DMS53 treated with DMSO at 0.1 percent for 48 hours (cell line): ENCODE results near the gene TSPEAR.
"Not testable (repeated sequence)": the region's sequence is repeated elsewhere in the genome, so short reads cannot be mapped to it uniquely, and the experiment has no call there.

Experiments
- DNase-seq: peaks from one replicate; lab custom pipeline; 2025; ENCODE audit not compliant: unreplicated experiment; lab: John Stamatoyannopoulos, UW

Gene TSPEAR

DNA sequence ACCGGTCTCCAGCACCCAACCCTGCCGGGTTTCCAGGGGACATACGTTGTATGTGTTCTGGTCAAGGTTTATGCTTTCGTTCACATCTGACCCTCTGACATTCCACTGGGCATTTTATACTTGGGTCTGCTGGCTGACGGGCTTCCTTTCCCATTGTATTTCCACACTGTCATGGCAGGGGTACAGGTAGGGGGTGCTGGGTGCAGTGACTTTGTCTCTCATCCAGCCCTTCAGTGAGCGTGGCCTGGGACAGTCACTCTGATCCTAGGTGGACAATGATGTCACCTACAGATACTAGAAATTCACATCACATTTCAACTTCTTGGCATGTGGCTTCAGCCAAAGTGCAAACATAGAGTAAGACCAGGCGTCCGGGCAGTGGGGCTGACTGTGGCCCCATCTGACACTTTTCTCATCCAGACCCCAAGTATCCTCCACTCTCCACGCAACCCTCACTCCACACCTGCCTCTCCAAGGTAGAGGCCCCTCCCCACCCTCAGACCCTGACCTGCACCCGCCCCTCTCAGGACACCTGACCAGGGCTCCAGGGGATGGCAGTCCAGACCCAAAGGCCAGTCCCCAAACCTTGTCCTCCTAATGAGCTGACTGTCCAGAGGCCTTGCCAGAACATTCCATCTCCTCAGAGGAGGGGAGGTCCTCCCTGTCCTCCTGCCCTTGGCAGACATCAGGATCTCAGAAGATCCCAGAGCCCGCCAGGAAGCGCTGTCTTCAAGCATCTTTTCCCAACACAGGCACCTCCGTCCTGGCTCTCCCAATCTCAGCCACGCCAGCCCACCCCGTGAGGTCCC is 75.0 kb downstream of the TSPEAR start:
- DNase-seq = no peak

GRCh38 chr21:44632067-44632466 is 79.3 kb downstream of the TSPEAR start:
- DNase-seq = no peak

DNA sequence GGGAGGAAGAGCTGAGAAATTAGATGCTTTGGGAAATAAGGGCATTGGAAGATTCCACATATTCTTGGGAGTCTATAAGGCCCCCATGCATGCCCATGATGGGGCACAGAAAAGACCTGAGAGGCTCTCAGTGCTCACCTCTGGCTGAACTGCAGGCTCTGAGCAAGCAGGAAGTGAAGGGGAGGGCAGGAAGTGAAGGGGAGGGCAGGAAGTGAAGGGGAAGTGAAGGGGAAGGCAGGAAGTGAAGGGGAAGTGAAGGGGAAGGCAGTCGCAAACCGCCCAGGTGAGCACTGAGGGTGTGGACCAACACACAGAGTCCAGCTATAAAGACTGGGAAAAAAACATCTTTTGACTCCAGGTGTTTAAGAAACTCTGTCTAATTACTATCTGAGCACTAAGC is 80.9 kb downstream of the TSPEAR start:
- no peak for DNase-seq

DNA sequence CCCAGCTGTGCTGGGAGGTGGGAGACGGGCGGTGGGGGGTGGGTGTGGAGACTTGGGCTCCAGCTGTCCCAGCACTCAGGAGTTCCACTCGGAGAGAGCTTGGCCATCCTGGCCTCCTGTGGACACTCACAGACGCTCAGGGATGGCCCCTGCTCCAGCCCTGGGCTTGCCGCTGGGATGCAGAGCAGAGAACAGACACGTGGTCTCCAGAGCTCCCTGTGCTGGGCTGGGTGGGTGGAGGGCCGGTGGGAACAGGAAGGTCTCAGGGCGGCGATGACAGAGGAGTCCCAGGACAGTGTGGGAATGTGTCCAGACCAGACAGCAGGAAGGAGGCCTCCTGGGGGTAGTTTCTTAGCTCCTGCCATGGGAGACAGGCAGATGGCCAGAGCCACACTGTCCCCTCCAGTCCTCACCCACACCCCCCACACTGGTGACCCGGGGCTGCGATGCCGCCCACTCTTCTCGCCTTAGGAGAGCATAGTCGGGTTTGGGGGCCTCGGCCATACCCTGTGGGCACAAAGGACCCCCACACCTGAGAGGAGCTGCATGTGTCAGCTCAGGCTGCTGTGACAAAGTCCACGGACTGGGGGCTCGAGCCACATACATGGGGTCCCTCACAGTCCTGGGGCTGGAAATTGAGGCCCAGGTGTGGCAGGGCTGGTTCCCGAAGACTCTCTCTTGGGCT is 82.5 kb downstream of the TSPEAR start:
- no peak for DNase-seq

GRCh38 chr21:44627831-44628233 is 83.5 kb downstream of the TSPEAR start:
- not testable (repeated sequence) for DNase-seq

GRCh38 chr21:44627181-44627822 is 84.1 kb downstream of the TSPEAR start:
- not testable (repeated sequence) for DNase-seq

DNA sequence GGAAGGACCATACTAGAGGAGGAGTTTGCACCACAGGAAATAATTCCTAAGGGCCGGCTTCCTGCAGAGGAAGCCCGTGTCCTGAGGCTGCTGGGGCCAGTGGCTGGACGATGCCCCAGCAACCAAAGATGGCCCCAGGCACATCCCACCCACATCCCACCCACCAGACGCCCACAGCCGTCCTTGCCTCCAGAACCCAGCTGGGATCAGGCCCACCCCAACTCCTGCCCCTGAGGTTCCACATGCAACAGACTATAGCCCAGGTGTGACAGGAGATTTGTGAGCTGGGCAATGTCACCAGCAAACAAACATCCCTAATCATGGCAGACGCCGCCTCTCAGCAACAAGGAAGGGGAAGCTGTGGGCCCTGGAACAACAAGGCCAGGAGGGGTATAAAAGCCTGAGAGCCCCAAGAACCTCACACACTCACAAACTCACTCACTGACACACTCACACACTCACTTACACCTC is 84.7 kb downstream of the TSPEAR start, which contains the start of gene KRTAP10-9:
Gene KRTAP10-9 (plus strand): TSS at position 421 of the 471 bp plus-strand sequence. CDS start 79 bp downstream, outside the sequence.
- DNase-seq = no peak

DNA sequence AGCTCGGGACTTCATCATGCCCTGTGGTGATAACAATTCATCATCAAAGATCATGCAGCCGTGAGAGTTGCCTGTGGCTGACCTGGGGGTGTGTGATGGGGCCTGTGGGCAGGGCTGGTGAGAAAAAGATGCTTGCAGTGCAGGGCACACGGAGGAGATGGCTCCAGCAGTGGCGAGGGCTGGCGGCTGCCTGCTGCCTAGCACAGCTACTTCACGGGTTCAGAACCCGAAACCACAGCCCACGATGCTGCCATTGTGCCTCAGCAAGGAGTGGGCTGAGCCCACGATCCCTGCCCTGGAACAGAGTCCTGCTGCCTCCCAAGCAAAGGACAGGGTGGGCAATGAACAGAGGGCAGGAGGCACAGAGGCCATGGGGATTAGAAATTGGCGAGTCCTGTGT is 85.1 kb downstream of the TSPEAR start:
- no peak for DNase-seq

- no peak for DNase-seq
Measured at GRCh38 chr21:44625756-44626155, 85.6 kb downstream of the TSPEAR start.

DNA sequence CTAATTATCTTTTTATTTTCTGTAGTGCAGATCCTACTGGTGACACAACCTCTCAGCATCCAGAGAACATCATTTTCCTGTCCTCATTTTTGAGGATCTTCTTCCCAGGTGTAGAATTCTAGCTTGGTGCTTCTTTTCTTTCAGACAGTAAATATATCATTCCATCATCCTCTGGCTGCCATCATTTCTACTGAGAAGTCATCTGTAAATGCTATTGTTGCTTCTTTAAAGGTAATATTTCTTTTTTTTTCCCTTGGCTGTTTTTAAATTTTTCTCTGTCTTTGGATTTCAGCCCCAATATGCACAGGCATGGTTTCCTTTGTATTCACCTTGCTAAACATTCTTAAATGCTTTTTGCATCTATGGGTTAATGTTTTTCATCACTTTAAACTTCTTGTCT is 87.8 kb downstream of the TSPEAR start:
- no peak for DNase-seq

DNA sequence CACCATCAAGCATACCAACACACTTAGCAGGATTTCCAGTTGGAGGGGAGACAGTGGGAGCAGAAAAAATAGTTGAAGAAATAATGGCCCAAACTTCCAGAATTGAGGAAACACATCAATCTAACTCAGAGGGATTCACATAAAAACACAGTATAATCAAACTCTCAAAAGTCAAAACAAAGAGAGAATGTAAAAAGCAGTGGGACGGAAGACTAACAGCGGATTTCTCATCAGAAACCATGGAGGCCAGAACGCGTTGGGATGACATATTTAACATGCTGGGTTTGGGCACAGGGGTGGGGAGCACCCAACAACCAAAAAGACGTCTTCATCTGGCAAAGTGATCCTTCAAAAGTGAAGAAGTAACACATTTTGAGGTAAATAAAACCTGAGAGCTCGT is 91.5 kb downstream of the TSPEAR start:
- no peak for DNase-seq

DNA sequence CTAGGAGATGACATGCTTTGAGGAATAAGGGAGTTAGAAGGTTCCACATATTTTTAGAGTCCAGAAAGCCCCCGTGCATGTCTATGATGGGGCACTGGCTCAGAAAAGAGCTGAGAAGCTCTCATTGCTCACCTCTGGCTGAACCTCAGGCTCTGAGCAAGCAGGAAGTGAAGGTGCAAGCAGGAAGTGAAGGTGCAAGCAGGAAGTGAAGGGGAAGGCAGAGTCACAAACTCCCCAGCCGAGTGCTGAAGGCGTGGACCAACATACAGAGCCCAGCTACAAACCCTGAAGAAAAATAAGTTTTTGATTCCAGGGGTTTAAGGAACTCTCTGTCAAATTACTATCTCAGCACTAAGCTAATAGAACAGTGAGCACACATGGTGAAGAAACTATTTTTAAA is 92.5 kb downstream of the TSPEAR start:
- no peak for DNase-seq

DNA sequence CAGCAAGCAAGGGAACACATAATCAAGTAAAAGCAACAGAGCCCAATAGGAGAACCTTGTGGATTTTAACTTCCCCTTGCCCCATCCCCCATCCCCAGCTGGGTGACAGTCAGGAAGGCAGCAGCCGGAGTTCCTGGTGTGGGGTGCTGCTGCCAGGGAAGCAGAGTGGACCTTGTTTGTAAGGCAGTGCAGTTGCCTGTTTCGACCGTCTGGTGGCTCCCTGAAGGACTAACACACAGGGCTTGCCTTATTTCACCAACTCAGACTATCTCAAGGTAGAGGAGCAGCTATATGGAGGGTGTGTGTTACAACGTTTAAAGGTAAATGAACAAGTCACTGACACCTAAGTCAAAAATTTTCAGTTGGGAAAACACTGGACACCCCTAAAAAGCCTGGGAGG is 92.9 kb downstream of the TSPEAR start:
- DNase-seq = no peak

- DNase-seq = no peak
Measured at GRCh38 chr21:44617071-44617501, 94.3 kb downstream of the TSPEAR start.

- DNase-seq = no peak
Measured at GRCh38 chr21:44616591-44616926, 94.8 kb downstream of the TSPEAR start.

DNA sequence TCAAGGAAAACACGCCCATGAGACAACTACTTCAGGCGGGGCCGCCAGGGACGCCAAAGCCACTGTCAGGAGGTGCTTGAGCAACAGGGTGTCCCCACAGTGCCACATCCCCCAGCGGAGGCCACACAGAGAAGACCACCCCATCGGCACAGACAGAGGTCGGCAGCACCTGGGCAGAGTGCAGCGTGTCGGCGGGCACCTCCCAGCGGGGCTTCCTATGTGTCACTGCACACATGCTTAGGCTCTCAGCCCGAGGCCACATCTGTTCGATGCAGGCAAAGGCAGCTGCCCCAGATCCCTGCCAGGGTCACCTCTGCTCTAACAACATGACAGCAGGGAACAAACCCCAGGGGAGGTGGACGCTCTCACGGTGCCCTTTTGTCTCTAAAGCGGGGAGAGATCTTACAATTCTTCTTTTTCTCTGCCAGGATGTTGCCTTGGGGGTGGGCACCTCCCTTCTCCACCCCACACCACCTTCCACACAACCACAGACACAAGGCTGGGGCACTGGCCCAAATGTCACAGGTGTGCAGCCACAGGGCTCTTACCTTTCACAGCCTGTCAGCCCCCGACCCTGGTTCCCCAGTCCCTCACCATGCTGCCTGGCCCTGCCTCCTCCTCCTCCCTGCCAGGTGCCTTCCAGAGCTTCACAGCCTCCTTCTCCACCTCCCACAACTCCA is 95.3 kb downstream of the TSPEAR start:
- no peak for DNase-seq

- DNase-seq = no peak
Measured at GRCh38 chr21:44615466-44615865, 95.9 kb downstream of the TSPEAR start.

- no peak for DNase-seq
Measured at GRCh38 chr21:44614961-44615391, 96.4 kb downstream of the TSPEAR start.

DNA sequence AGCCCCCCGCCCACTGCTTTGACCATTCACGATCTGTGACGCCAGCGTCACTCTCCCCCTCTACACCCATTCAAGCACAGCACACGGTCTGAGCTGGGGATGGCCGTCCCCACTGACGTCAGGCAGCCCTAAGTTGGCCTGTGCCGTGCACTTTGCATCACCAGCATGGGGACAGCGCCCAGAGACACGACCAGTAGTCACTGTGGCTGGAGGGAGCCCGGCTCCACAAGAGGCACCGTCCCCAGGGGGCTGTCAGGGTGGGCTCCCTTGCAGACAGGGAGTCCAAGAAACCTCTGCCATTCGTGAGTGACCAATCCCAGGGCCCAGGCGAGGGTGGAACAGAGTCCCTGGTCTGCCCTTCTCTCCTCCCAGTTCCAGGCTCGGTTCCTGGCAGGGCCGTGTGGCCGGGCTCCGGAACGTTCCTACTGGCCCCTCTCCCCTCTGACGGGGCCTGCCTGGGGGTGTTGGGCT is 97.2 kb downstream of the TSPEAR start:
- no peak for DNase-seq

DNA sequence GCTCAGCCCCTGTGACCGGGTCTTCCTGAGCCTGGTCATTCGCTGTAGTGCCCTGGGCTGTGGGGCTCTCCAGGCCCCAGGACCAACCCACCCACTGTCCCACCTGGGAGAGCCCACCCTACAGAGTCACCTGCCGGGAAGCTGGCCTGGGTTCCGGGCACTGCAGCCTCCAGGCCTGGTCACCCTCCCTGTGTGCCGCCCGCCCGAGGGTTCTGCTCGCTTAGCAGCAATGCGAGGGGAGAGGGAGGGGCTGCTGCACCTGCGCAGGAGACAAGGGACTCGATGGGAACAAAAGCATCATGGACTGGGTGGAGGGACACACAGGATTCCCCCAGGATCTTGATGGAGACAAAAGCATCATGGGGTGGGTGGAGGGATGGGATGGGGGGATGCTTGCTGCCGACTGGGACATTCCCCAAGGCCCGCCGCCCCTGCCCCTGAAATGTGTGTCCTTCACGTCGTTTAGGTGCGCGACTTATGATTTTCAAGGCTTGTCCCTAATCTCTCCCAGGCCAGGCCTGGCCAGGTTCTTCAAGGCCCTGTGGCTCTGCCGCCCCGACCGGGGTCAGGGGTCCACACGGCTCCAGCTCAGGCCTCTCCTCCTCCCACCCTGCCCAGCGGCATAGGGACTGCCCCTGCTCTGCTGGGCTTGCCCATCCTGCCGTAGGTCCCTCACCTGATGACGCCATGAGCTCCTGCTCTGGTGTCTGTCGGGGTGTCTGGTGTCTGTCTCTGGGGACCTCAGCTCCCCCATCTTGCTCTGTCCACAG is 97.8 kb downstream of the TSPEAR start:
- DNase-seq = no peak
